ENCODE results near the gene DDAH1.

DDAH1 gene

DNA sequence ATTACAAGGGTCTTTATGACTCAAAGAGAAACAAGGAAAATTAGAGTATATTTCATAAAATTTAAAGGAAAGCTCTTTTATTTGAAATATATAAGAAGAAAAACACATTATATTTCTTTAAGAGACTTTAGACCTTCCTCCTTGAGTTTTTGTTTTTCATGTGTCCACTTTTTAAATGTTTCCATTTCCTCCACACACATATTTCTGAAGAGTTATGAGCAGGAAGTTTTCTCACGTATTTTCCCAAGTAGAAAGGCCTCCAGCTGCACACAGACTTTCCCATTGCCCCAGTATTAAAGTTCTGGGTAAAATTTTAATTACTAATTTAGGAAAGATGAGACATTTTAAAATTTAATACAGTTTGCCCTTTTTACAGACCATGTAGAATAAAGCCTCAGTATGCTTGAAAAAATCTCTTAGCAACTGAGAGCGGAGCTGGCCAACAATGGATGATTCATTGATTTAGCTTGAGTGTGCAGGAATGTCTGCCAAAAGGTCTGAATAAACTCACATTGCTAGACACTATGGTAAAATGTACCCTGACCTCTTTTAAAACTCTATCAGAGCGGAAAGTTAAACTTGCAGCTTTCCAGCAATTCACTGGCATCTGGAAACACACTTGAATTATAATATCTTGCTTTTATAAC, 57.9 kb downstream of the DDAH1 start:
- no peak overlapping the region for H3K4me3 ChIP-seq (ENCODE audit: low read length)
- DNase-seq (ENCODE audit: low read depth, low spot score): no peak

DNA sequence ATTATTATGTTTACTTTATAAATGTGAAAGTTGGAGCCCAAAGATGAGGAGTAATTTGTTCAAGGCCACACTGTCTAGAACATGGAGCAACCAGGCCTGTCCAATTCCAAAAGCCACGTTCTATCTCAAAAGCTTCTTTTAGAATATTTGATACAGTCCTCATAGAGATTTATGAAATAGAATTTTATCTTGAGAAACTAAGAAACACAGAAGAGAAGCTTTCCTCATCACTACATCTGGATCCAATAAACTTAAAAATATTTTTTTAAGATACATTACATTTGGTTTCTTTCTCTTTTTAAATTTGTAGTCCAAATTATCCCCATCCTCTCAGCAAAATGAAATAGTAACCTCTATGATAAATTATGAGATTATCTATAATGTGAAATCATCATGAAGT, 58.9 kb downstream of the DDAH1 start:
- no peak for DNase-seq (ENCODE audit: low read depth, low spot score)

DNA sequence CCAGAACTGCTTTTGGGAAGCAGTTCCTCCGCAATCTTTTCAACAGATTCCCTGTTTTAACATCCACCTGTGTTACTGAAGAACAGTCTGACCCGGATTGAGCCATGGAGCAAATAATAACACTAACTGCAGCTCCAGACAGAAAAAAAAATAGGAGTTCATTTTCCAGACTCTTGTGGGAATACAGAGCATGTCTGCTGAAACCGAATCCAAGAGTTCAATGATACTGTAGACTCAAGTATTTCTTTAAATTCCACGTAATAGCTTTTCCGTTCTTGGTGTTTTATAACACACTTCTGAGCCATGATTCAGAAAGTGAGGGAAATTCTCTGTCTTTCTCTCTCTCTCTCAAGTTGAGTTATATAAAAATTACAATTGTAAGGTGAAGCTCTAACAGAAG, 60.6 kb downstream of the DDAH1 start:
- no peak for DNase-seq (ENCODE audit: low read depth, low spot score)
- H3K4me3 ChIP-seq (ENCODE audit: low read length): no peak overlapping the region

More for the DNA sequence above, 58.9 kb downstream of the DDAH1 start:
- no peak overlapping the region for H3K4me3 ChIP-seq (ENCODE audit: low read length)

DNA sequence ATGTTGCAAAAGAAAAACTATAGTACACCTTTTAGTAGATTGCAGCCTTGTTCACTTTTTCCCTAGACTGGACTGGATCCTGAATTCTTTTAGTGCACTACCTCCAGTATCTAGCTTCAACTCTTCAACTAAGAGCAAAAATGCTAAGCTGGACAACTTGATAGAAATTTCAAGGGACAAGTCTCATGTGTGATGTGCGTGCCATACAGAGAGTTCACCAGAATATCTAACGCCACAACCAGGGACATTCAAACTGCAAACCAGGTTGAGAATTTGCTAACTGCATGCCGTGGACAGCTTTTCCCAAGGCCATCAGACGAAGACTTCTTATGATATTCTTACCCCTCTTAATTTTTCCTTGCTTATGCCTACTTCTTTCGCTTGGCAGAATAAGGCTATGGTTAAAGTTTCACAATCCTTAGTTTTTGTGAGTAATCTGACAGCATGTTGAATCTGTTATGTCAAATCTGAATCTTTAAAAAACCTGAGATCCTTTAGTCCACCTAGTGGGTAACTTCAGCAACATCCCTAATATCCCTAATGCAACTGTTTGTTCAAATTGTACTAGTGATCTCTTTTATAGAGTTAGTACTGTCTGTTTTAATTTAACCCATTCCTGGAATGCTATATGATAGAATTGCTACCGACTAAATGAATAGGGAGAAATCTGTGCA, 66.4 kb downstream of the DDAH1 start:
- no peak for DNase-seq (ENCODE audit: low read depth, low spot score)
- no peak overlapping the region for H3K4me3 ChIP-seq (ENCODE audit: low read length)

DNA sequence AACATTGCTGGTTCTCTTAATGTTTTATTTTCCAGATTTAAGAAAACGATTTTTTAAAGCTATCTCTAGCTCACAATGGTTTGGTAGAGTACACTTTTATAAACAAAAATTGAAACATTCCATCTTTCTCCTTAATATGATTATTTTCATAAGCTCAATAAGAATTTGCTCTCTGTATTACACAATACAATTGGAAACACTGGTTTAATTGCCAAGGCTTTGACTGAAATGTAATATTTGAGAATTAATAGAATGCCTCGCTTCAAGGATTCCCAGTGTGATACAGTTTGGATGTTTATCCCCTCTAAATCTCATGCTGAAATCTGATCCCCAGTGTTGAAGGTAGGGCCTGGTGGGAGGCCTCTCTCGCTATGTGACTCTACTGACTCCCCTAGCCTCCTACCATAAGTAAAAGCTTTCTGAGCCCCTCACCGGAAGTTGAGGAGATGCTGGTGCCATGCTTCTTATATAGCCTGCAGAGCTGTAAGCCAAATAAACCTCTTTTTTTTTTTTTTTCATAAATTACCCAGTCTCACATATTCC, 67.4 kb downstream of the DDAH1 start:
- no peak for DNase-seq (ENCODE audit: low read depth, low spot score)

DNA sequence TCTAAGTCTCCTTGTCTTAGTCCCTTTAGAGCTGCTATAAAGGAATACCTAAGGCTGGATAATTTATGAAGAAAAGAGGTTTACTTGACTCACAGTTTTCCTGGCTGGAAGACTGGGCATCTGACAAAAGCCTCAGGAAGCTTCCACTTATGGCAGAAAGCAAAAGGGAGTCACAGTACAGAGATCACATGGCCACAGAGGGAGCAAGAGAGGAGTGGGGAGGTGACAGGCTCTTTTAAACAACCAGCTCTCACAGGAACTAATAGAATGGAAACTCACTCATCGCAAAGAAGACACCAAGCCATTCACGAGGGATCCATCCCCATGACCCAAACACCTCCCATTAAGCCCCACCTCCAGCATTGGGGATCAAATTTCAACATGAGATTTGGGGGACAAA, 68.8 kb downstream of the DDAH1 start:
- no peak for DNase-seq (ENCODE audit: low read depth, low spot score)
- H3K4me3 ChIP-seq (ENCODE audit: low read length): no peak overlapping the region

More for the DNA sequence above, 67.4 kb downstream of the DDAH1 start:
- H3K4me3 ChIP-seq (ENCODE audit: low read length): no peak overlapping the region

DNA sequence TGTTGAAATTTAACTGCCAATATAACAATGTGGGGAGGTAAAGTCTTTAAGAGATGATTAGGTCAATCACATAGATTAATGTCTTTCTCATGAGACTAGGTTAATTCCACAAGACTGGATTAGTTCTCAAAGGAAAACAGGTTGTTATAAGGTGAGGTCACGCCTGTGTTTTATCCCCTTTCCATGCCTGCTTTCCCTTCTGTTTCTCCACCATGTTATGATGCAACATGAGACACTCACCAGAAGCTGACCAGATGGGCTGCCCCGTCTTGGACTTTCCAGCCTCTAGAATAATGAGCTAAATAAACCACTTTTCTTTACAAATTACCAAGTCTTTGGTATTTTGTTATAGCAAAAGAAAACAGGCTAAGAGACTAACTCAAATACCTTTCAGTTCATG, 70.8 kb downstream of the DDAH1 start:
- H3K4me3 ChIP-seq (ENCODE audit: low read length): no peak overlapping the region

DNA sequence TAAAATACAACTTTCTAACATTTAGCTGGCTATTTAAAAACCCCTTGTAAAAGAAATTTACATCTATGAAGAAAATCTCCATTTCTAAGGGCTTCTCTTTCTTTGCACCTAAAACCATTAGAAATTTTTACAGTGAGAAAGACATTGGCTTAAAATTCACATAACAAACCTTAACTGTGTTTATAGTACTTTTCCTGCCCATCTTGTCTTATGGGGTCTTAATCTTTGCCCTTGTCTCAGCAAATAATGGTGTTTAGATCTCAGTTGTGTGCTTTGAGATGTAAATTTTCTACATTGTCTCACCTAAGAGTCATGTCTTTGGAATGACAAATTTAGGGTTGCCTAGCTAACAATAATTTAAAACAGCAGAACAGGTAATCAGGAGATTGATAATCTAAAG, 71.5 kb downstream of the DDAH1 start:
- no peak overlapping the region for H3K4me3 ChIP-seq (ENCODE audit: low read length)
- DNase-seq (ENCODE audit: low read depth, low spot score): no peak

More for the DNA sequence above, 70.8 kb downstream of the DDAH1 start:
- no peak for DNase-seq (ENCODE audit: low read depth, low spot score)

DNA sequence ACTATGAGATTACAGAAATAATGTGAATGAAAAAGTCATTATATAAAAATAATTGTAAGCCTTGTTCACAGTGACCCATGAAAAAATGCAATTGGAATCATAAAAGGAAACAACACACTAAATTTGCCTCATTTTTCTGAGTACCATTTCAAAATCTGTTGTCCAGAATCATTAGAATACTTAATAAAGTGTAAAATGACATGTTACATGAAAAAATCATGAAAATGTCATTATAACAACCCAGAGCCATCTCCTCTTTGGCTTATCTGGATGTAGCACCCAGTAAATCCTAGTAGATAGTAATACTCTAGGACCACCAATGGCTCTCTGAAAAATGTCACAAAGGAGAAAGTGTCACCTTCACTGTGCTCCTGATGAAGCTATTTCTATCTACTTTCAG, 76.5 kb downstream of the DDAH1 start:
- no peak overlapping the region for H3K4me3 ChIP-seq (ENCODE audit: low read length)
- no peak for DNase-seq (ENCODE audit: low read depth, low spot score)

DNA sequence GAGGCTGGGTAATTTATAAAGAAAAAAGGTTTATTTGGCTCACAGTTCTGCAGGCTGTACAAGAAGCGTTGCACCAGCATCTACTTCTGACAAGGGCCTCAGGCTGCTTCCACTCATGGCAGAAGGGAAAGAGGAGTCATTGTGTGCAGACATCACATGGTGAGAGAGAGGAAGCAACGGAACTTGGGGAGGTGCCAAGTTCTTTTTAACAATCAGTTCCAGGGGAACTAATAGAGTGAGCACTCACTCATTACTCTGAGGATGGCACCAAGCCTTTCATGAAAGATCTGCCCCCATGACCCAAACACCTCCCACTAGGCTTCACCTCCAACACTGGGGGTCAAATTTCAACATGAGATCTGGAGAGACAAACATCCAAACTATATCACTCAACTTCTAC, 77.2 kb downstream of the DDAH1 start:
- no peak overlapping the region for H3K4me3 ChIP-seq (ENCODE audit: low read length)
- no peak for DNase-seq (ENCODE audit: low read depth, low spot score)

DNA sequence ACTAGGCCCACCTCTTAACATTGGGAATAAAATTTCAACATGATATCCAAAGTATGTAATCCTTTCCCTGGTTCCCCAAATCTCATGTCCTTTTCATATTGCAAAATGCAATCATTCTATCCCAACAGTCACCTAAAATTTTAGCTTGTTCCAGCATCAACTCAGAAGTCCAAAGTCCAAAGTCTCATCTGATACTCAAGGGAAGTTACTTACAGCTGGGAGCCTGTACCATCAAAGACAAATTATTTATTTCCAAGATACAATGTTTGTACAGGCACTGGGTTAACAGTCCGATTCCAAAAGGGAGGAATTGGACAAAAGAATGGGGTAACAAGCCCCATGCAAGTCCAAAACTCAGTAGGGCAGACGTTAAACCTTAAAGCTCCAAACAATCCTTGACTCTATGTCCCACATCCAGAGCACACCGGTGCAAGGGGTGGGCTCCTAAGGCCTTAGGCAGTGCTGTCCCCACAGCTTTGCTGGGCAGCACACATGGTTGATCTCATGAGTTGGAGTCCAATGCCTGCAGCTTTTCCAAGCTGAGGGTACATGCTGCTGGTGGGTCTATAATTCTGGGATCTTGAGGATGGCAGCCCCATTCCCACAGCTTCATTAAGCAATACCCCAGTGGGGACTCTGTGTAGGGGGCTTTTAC, 78.8 kb downstream of the DDAH1 start:
- H3K4me3 ChIP-seq (ENCODE audit: low read length): no peak overlapping the region
- DNase-seq (ENCODE audit: low read depth, low spot score): no peak

DNA sequence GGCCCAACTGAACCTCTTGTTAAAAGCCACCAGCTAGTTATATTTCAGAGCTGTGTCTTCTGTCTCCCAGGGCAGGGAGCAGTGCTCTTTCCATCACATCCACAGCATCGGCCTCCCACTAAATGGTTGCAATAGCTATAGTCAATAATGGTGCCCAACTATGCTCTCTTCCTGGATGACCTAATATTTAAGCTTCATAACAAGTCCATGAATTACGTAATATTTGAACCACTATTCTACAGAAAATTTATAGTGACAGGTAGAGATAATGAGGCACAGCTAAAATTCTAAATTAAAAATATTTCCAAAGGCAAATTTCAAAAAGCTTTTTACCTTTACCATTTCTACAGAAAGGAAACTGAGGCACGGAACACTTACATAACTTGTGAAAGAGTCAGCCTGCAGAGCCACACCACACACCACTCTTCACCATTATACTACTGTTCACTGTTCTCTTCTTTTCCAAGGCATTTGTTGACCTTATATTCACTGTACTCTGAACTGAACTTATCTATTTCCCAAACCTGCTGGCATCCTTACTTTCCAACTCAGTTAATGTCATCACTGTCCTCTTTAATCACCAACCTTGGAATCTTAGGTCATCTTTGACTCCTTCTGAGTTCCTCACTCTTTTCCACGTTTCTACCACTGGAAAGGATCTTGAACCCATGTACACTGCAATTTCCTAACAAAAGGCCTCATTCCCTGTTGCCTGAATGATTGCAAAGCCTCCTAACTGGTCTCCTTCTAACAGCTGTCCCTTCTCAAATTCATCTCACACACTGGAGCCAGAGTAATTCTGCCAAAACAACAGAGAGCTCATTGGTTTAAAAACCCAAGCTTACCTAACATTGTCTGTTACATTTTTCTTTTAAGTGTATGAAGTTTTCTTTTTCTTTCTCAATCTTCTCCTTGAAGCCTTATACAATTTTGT, 85.5 kb downstream of the DDAH1 start:
- no peak for DNase-seq (ENCODE audit: low read depth, low spot score)
- no peak overlapping the region for H3K4me3 ChIP-seq (ENCODE audit: low read length)

DNA sequence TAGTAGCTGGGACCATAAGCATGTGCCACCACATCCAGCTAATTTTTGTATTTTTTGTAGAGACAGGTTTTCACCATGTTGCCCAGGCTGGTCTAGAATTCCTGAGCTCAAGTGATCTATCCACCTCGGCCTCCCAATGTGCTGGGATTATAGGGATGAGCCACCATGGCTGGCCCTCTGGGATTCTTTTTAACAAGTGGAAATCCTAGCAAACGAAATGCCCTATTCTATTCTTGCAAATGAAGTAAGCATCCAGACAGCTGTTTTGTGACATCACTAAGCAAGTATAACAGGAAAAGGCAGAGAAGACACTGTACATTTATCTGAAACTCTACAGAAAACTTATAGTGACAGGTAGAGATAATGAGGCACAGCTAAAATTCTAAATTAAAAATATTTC, 86.4 kb downstream of the DDAH1 start:
- H3K4me3 ChIP-seq (ENCODE audit: low read length): no peak overlapping the region
- DNase-seq (ENCODE audit: low read depth, low spot score): no peak

DNA sequence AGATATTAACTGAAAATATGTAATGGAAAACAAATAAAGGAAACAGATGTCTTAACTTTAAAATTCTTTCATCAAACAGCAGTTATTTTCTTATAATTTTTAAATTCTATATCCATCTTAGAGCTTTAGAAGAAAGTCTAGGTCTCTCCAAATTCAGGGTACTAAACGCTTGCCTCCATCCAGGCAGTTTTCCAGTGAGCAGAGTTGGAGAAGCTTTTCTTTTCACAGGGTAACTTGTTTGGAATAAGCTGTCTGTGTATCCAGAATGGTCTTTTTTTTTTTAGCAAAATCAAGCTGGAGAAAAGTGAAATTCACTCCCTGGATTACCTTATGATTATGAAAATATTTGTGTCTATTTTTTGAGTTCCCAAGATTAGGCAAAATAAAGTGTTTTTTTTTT, 88.6 kb downstream of the DDAH1 start:
- DNase-seq (ENCODE audit: low read depth, low spot score): no peak
- no peak overlapping the region for H3K4me3 ChIP-seq (ENCODE audit: low read length)

DNA sequence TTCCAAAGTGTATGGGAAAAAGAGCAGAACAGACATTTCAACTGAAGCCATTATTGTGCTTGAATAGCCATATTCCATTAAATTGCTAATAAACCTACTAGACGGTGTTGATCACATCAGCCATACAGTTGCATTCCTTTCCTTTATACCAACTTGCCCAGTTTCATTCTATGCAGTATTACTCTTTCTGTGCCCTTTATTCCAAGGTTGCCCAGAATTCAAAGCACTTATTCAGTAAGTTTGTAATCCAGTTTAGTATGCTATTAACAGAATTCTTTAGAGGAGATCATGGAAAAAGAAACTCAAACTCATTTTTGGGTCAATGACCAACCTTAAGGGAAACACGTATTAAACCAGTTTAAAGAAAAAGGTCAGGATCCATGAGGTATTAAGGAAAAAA, 89.5 kb downstream of the DDAH1 start:
- DNase-seq (ENCODE audit: low read depth, low spot score): no peak

DNA sequence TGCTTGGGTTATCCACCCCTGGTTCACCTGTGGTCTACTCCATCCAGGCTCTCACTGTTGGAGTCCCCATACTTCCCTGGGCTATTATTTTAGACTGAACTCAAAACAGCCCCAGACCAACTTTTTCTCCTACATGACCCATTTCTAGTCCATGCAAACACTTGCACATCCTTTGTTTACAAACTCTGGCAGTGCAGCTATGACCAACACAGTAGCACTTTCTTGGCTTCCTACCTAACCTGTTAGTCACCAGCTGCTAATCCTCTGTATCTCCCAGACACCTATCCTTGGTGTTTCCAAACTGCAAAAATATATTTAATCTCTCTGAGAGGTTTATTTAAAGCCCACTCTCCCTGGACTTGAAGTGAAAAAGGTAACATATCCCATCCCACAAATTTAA, 90.8 kb downstream of the DDAH1 start:
- no peak for DNase-seq (ENCODE audit: low read depth, low spot score)
- no peak overlapping the region for H3K4me3 ChIP-seq (ENCODE audit: low read length)

More for the DNA sequence above, 89.5 kb downstream of the DDAH1 start:
- H3K4me3 ChIP-seq (ENCODE audit: low read length): no peak overlapping the region

DNA sequence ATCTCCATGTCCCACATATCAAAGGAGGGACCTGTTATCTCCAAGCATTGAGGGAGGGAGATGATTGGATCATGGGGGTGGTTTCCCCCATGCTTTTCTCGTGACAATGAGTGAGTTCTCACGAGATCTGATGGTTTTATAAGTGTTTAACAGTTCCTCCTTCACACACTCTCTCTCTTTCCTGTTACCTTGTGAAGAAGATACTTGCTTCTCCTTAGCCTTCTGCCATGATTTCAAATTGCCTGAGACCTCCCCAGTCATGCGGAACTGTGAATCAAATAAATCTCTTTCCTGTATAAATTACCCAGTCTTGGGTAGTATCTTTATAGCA, 91.6 kb downstream of the DDAH1 start:
- DNase-seq (ENCODE audit: low read depth, low spot score): no peak
- H3K4me3 ChIP-seq (ENCODE audit: low read length): no peak overlapping the region

DNA sequence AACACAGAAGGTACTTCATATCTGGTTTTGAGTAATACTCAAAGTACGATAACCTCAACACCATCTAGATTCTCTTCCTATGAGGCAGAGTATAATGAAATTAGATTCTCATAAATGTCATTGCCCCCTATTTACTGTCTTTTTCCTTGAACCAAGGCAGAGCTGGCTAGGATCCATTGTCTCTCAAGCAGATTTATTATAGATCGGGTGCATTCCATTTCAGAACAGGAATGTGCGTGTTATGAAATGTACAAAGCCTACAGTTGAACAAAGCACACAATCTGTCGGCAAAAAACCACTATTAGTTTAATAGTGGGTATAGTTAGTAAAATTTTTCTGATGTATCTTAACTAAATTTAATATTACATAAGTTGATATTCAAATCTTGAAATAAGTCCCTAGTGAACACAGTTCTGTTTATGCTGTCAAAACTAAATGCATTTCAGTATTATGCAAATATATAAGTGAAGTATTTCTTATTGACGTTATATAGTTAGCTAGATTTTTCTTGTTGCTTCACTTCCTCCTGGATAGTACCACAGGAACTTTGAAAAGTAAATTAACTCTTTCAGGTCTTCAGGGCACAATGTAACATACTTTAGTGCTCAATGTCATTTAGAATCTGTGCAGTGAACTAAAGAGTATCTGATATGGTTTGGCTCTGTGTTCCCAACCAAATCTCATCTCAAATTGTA, 92.1 kb downstream of the DDAH1 start:
- H3K4me3 ChIP-seq (ENCODE audit: low read length): no peak overlapping the region
- DNase-seq (ENCODE audit: low read depth, low spot score): no peak

DNA sequence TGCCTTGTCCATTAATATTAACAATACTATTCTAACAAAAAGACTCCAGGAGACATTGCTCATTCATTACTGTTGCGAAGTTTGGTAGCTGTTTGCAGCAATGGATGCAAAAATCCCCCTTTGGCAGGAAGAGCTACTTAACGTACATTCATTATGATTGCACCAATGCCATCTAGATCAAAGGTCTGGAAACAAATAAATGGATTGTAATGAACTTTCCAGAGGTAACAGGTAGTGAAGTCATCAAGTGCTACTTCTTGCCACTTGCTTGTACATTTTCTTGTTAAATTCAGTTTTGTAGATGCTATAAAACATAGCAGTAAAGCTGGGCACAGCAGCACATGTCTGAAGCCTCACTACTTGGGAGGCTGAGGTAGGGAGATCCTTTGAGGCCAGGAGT, 93.9 kb downstream of the DDAH1 start:
- H3K4me3 ChIP-seq (ENCODE audit: low read length): no peak overlapping the region
- DNase-seq (ENCODE audit: low read depth, low spot score): no peak
